ENCODE measurements around the gene KCNG2.

Gene KCNG2

DNA sequence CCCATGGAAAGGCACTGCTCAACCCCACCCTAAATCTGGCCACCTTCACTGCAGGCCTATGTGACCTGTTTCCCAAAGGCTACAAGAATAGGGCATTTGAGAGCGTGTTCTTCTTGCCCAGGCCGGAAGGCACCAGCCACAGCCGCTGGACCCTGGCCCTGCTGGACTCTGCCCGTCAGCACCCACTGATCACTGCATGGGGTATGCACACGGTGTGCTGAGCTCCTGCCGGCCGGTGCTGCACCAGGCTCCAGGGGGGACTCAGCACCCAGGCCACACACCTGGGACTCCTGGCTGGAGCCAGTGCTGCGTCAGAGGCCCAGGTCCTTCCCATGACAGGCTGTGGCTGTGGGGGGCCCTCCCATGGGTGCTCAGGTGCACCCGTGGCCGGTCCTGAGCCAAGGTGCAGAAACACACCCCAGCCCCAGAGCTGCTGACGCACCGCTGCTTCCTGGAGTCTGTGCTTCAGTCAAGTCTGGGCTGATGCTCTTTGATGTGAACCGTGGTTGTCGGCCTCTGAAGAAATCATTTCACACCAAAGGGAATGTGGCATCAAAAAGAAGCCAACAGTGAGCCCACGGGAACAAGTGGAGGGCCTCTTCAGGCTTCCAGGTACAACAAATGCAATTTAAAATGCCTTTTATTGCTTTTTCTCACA, 6.5 kb downstream of the KCNG2 start:
- Histone ChIP-seq H4K20me1 (peaks cover 12% of the 10 kb centered on the region), H3K9me3 (no peaks in the 10 kb centered on the region), H3K27ac (no peak overlapping the region), H3K4me1 (peaks cover 40% of the 10 kb centered on the region), H3K4me3 (no peak overlapping the region), H3K27me3 (peaks cover 55% of the 10 kb centered on the region), H3K9ac (no peak overlapping the region), H3K36me3 (no peaks in the 10 kb centered on the region), H3K4me2 (peak overlapping the region; percentile 70)
- no peak for TF ChIP-seq Cebpa-rat (IDR thresholded peaks at IDR 0.05)

GRCh38 chr18:79805211-79805887, 7.6 kb downstream of the KCNG2 start:
- Histone ChIP-seq H3K36me3 (no peaks in the 10 kb centered on the region), H3K4me2 (peak overlapping the region; percentile 70), H3K27ac (no peak overlapping the region), H4K20me1 (peaks cover 1% of the 10 kb centered on the region; the same call in 1 of the 2 replicates), H3K9ac (no peak overlapping the region), H3K4me3 (no peak overlapping the region), H3K27me3 (peaks cover 44% of the 10 kb centered on the region), H3K4me1 (peaks cover 31% of the 10 kb centered on the region), H3K9me3 (no peaks in the 10 kb centered on the region)
- no peak for TF ChIP-seq Cebpa-rat (IDR thresholded peaks at IDR 0.05)

DNA sequence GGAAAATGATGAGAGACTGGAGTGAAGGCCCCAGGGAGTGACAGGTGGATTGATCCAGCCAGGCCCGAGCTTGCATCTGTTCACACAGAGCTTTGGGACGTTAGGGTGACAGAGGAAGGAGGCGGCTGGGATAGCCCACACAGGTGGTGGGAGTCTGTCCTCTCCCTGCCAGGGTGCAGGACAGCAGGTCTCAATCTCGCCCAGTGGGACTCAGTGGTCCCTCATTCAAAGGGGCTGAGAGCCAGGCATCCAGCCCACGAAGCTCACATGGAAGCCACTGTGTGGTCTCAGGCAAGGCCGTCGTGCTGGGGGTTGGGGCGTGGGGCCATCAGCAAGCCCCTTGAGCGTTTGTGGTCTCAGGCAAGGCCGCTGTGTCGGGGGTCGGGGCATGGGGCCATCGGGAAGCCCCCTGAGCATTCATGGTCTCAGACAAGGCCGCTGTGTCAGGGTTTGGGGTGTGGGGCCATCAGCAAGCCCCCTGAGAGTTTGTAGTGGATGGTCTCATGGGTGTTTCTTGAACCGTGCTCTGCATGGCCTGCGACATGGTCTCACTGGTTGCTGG, 8.3 kb downstream of the KCNG2 start:
- Histone ChIP-seq H3K27me3 (peaks cover 38% of the 10 kb centered on the region), H3K4me1 (peaks cover 31% of the 10 kb centered on the region), H3K4me2 (peak overlapping the region; percentile 70), H3K9ac (no peak overlapping the region), H3K9me3 (no peaks in the 10 kb centered on the region), H3K4me3 (no peak overlapping the region), H4K20me1 (no peaks in the 10 kb centered on the region; the same call in 1 of the 2 replicates), H3K36me3 (no peaks in the 10 kb centered on the region), H3K27ac (no peak overlapping the region)
- no peak for TF ChIP-seq Cebpa-rat (IDR thresholded peaks at IDR 0.05)

- no peaks in the 10 kb centered on the region for H3K36me3 ChIP-seq
- no peak overlapping the region for H3K4me2 ChIP-seq
- no peaks in the 10 kb centered on the region for H3K9me3 ChIP-seq
- no peak overlapping the region for H3K27ac ChIP-seq
- H3K4me3 ChIP-seq: no peak overlapping the region
- H3K9ac ChIP-seq: no peak overlapping the region
- H3K4me1 ChIP-seq: peaks cover 31% of the 10 kb centered on the region
- no peak for TF ChIP-seq Cebpa-rat (IDR thresholded peaks at IDR 0.05)
- H3K27me3 ChIP-seq: peaks cover 27% of the 10 kb centered on the region
- H4K20me1 ChIP-seq: no peaks in the 10 kb centered on the region
These were observed 9.5 kb downstream of the KCNG2 start for GRCh38 chr18:79806976-79807841.

- Histone ChIP-seq H3K4me3 (no peak overlapping the region), H3K4me2 (no peak overlapping the region)
- TF ChIP-seq Cebpa-rat (IDR thresholded peaks at IDR 0.05): no peak
These were observed 11.9 kb downstream of the KCNG2 start for GRCh38 chr18:79809482-79810192.

DNA sequence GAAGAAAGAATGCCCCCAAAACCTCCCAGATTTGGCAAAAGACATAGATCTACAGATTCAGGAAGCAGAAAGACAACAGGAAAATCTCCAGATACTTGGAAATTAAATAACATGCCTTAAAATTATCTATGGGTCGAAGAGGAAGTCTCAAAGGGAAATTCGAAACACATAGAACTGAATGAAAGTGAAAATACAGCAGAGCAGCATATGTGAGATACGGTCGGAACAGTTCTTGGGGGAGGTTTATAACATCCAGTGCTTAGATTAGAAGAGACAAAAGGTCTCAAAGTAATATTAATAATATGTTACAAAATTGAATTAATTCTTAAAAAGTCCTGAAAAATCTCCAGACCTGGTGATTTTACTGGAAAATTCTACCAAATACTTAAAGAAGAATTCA, 14.3 kb downstream of the KCNG2 start:
- no peak overlapping the region for H3K27ac ChIP-seq
- no peaks in the 10 kb centered on the region for H3K36me3 ChIP-seq
- no peak overlapping the region for H3K9ac ChIP-seq
- no peak overlapping the region for H3K4me2 ChIP-seq
- no peak for TF ChIP-seq Cebpa-rat (IDR thresholded peaks at IDR 0.05)
- H3K4me3 ChIP-seq: no peak overlapping the region
- H3K4me1 ChIP-seq: peaks cover 2% of the 10 kb centered on the region
- H4K20me1 ChIP-seq: no peaks in the 10 kb centered on the region
- no peaks in the 10 kb centered on the region for H3K27me3 ChIP-seq
- H3K9me3 ChIP-seq: no peaks in the 10 kb centered on the region

More at GRCh38 chr18:79809482-79810192, 11.9 kb downstream of the KCNG2 start:
- H3K9me3 ChIP-seq: no peaks in the 10 kb centered on the region
- peaks cover 21% of the 10 kb centered on the region for H3K4me1 ChIP-seq
- H4K20me1 ChIP-seq: no peaks in the 10 kb centered on the region
- peaks cover 16% of the 10 kb centered on the region; the same call in 1 of the 2 replicates for H3K27me3 ChIP-seq
- no peak overlapping the region for H3K9ac ChIP-seq
- no peak overlapping the region for H3K27ac ChIP-seq
- H3K36me3 ChIP-seq: no peaks in the 10 kb centered on the region

GRCh38 chr18:79814373-79814772, 16.6 kb downstream of the KCNG2 start:
- Histone ChIP-seq H3K4me1 (peaks cover 25% of the 10 kb centered on the region), H3K27me3 (no peaks in the 10 kb centered on the region), H3K4me3 (no peak overlapping the region), H3K9ac (no peak overlapping the region), H4K20me1 (no peaks in the 10 kb centered on the region), H3K4me2 (no peak overlapping the region), H3K36me3 (no peaks in the 10 kb centered on the region), H3K27ac (no peak overlapping the region), H3K9me3 (no peaks in the 10 kb centered on the region)
- no peak for TF ChIP-seq Cebpa-rat (IDR thresholded peaks at IDR 0.05)

GRCh38 chr18:79815657-79816056, 17.9 kb downstream of the KCNG2 start:
- no peaks in the 10 kb centered on the region for H4K20me1 ChIP-seq
- H3K9me3 ChIP-seq: no peaks in the 10 kb centered on the region
- H3K27me3 ChIP-seq: no peaks in the 10 kb centered on the region
- peaks cover 38% of the 10 kb centered on the region for H3K4me1 ChIP-seq
- no peak overlapping the region for H3K4me2 ChIP-seq
- no peaks in the 10 kb centered on the region for H3K36me3 ChIP-seq
- no peak for TF ChIP-seq Cebpa-rat (IDR thresholded peaks at IDR 0.05)
- no peak overlapping the region for H3K4me3 ChIP-seq
- no peak overlapping the region for H3K27ac ChIP-seq
- H3K9ac ChIP-seq: no peak overlapping the region

DNA sequence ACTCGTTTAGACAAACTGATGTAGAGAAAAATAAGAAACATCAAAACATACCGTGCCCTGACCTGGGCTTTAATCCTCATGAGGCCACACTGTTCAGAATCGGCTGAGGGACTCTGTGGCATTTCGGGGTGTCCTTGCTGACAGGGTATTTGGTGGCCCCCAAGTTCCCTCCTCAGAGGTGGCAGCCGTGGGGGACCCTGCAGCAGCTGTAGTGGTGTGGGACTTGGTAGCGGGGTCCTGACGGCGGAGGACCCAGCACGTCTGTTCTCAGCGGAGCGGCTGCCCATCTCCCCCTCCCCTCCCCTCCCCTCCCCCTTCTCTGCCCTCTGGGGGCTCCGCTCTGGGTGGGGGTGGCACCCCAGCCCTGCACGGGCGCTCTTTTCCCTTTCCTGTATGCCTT, 18.4 kb downstream of the KCNG2 start:
- Histone ChIP-seq H3K27ac (no peak overlapping the region), H3K9me3 (no peaks in the 10 kb centered on the region), H3K36me3 (no peaks in the 10 kb centered on the region), H3K4me3 (no peak overlapping the region), H3K27me3 (no peaks in the 10 kb centered on the region), H3K4me1 (peaks cover 42% of the 10 kb centered on the region), H3K9ac (no peak overlapping the region), H3K4me2 (no peak overlapping the region), H4K20me1 (no peaks in the 10 kb centered on the region)
- no peak for TF ChIP-seq Cebpa-rat (IDR thresholded peaks at IDR 0.05)

Data from BLaER1 (cell line).